BJ (cell line): Measurements from ENCODE around the gene FBLIM1. TPM values are rescaled to one million over a fixed set of nuclear protein-coding genes. Genes with fewer than 3 reads are reported as not detected.

ENCODE experiments used
- CTCF ChIA-PET: fragments of 350-600 bp; formaldehyde crosslinking; extraction: SDS; loops from one replicate; lab custom pipeline; 2021; ENCODE audit warnings: antibody characterized with exemption, inconsistent platforms; lab: Yijun Ruan, JAX
- POLR2A ChIA-PET: fragments of 300-600 bp; sonication (Branson Sonifier 250); formaldehyde crosslinking; extraction: SDS; loops from one replicate; lab custom pipeline; 2021; ENCODE audit warnings: antibody characterized with exemption; lab: Charles Lee
- DNase-seq: peaks from one replicate; pipeline ENCODE4 v3.0.0-alpha.2; 2011; ENCODE audit warnings: low read depth
- H3K27me3 ChIP-seq: 2 replicates; pipeline ENCODE4 v1.6.0; 2011; ENCODE audit warnings: low read length; ENCODE audit not compliant: control insufficient read depth, insufficient read depth
- H3K36me3 ChIP-seq: 2 replicates; pipeline ENCODE4 v1.5.1; 2011; ENCODE audit warnings: low read length; ENCODE audit not compliant: control insufficient read depth, insufficient read depth
- H3K4me3 ChIP-seq: 2 replicates; pipeline ENCODE4 v1.5.1; 2011; ENCODE audit warnings: low read depth, mild to moderate bottlenecking, control low read depth, low read length
- polyA plus RNA-seq: library from polyadenylated mRNA; depleted of rRNA; stranded (reverse); fragments of >200 nt; gene quantifications from 2 replicates; pipeline ENCODE4 v1.2.3, GENCODE V29; 2011
- TF ChIP-seq, protein P1 (sequence below): IDR thresholded peaks from 2 replicates; pipeline ENCODE4 v1.5.1; 2011; ENCODE audit warnings: low read depth, mild to moderate bottlenecking, control low read depth, inconsistent platforms, low read length, moderate library complexity; ENCODE audit not compliant: insufficient read depth

Gene FBLIM1
- polyA plus RNA-seq, 1 experiment: 254 TPM

DNA sequence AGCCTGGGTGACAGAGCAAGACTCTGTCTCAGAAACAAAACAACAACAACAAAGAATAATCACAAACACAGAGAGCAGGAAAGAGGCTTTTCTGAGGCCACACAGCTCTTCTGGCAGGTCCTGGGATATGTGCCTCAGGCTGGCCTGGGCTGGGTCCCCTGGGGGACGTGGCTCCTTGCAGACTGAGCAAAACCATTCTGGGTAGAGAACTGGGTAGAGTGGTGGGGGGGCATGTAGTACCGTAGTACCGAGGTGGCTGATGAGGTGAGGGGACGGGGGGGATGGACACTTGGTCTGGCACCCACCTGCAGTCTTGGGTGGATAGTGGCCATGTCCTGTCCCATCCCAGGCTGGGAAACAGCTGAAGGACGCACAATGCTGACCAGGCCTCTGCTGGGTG lies 10.3 kb upstream of the FBLIM1 start:
- DNase-seq: no peak
- TF ChIP-seq, protein P1, sequence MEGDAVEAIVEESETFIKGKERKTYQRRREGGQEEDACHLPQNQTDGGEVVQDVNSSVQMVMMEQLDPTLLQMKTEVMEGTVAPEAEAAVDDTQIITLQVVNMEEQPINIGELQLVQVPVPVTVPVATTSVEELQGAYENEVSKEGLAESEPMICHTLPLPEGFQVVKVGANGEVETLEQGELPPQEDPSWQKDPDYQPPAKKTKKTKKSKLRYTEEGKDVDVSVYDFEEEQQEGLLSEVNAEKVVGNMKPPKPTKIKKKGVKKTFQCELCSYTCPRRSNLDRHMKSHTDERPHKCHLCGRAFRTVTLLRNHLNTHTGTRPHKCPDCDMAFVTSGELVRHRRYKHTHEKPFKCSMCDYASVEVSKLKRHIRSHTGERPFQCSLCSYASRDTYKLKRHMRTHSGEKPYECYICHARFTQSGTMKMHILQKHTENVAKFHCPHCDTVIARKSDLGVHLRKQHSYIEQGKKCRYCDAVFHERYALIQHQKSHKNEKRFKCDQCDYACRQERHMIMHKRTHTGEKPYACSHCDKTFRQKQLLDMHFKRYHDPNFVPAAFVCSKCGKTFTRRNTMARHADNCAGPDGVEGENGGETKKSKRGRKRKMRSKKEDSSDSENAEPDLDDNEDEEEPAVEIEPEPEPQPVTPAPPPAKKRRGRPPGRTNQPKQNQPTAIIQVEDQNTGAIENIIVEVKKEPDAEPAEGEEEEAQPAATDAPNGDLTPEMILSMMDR: no peak
- H3K27me3 ChIP-seq: no peaks in the 10 kb centered on the region
- ChIA-PET CTCF (no interaction called here), POLR2A (no interaction called here)
- H3K36me3 ChIP-seq: no peaks in the 10 kb centered on the region
- no peak overlapping the region for H3K4me3 ChIP-seq

DNA sequence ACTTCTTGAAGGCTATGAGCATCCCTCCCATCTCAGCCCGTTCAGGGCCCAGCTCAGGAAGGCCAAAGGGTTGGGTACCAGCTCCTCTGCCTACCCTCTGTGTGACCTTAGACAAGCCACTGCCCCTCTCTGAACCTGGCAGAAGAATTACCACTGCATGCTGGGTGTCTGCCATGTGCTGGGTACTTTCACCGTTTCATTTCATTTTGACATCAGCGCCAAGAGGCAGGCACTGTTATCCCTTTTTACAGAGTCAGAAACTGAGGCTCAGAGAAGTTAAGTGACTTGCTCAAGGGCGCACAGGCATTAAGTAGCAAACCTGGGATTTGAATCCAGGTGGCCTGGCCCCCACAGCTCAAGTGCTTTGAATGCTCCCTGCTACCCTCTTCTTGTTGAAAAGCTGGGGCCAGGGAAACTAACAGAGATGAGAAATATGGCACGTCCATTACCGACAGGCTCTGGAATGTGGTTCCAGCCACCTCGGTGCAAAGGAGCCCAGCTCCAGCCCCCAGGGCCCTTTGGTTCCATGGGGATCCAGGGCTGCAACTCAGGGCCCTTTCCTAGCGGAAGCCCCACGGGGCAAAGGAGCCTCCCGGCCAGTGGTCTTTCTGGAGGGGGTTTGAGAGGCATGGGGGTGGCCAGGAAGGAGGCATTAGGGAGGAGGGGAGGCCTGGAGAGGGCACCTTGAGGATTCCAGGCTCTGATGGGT lies 9.8 kb upstream of the FBLIM1 start:
- ChIA-PET CTCF (interaction anchor here (1.0 kb wide), 1 partner anchor 12 kb away, joined by 3 read pairs; no protein-coding TSS in a partner anchor), POLR2A (interaction anchor here (0.6 kb wide), 1 partner anchor 10 kb away, joined by 4 read pairs; no protein-coding TSS in a partner anchor)
- TF ChIP-seq, protein P1: no peak
- no peak for DNase-seq
- no peaks in the 10 kb centered on the region for H3K36me3 ChIP-seq
- no peak overlapping the region for H3K4me3 ChIP-seq
- H3K27me3 ChIP-seq: no peaks in the 10 kb centered on the region

DNA sequence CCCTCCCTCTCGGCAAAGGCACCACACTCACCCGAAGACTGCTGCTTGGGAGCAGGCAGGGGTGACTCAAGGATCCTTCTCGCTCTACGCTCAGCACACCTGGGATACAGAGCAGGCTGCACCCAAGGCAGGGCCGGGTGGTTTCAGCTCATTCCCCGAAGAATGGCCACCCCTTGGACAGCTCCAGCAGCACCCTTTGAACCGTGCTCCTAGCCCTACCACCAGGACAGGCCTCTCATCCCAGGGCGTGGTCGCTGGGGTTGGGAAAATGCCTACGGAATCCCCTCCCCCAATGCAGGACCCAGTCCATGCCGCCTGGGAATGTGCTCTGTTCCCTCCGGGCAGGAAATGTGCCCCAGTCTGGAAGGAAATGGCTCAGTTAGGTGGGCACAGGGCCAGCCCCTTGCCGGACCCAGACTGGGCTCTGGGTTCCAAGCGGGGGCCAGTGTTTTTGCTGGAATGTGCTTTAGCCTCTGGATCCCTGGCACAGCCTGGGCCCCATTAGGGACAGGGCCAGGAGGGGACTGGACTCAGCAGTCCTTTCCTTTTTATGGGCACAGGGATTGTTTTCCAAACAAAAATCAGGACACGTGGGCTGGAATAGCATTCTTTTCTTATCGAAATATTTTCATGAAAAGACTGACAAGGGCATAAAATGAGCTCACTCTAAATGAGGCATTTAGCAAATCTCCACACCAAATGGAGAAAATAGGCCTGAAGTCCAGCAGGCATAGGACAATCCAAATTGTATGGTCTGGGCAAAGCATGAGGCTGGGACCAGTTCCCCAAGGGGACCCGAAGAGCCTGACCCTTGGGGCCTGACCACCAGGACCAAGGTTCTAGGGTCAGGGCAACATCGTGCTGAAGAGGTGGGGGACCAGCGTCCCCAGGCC lies 8.9 kb upstream of the FBLIM1 start:
- DNase-seq: no peak
- ChIA-PET CTCF (interaction anchor here (1.0 to 1.2 kb wide), 2 partner anchors 8 to 11 kb away, joined by 3 to 4 read pairs; no protein-coding TSS in a partner anchor), POLR2A (interaction anchor here (0.6 kb wide), 1 partner anchor 11 kb away, joined by 4 read pairs; no protein-coding TSS in a partner anchor)
- Histone ChIP-seq H3K36me3 (no peaks in the 10 kb centered on the region), H3K4me3 (no peak overlapping the region), H3K27me3 (no peaks in the 10 kb centered on the region)
- TF ChIP-seq, protein P1: no peak

DNA sequence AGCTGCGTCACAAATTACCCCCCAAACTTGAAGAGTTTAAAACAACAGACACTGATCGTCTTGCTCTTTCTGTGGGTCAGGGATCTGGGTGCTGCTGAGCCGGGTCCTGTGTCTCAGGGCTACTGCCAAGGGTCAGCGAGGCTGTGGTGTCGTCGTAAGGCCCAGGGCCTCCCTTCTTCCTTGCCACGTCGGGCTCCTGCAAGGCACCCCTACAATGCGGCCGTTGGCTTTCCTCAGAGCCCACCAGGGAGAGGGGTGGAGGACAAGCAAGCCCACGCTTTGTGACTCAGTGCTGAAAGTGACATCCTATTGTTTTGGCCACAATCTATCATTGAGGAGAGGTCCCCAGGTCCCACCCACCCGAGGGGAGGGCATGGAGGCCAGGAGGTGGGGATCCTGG lies 7.7 kb upstream of the FBLIM1 start:
- TF ChIP-seq, protein P1: no peak
- H3K27me3 ChIP-seq: no peaks in the 10 kb centered on the region
- no peaks in the 10 kb centered on the region for H3K36me3 ChIP-seq
- H3K4me3 ChIP-seq: no peak overlapping the region
- ChIA-PET CTCF (interaction anchor here (1.2 kb wide), 1 partner anchor 10 kb away, joined by 4 read pairs; no protein-coding TSS in a partner anchor), POLR2A (no interaction called here)
- DNase-seq: no peak

DNA sequence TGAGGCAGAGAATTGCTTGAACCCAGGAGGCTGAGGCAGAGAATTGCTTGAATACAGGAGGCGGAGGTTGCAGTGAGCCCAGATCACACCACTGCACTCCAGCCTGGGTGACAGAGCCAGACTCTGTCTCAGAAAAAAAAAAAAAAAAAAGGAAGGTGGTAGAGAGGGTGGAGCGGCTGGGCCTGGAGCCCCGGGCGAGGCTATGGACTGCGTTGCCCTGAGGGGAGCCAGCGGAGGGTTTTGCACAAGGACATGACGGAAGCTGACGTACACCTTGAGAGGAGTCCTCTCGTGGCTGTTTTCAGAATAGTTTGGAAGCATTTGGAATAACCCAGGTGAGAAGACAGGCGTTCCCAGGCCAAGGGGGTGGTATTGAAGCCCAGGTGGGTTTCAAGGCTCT lies 6.9 kb upstream of the FBLIM1 start:
- TF ChIP-seq, protein P1: no peak
- Histone ChIP-seq H3K4me3 (no peak overlapping the region), H3K27me3 (no peaks in the 10 kb centered on the region), H3K36me3 (no peaks in the 10 kb centered on the region)
- CTCF ChIA-PET: no interaction called here
- DNase-seq: no peak
- POLR2A ChIA-PET: no interaction called here
